HG03521 (cell line): ENCODE data around the gene RRBP1.
"Not testable (repeated sequence)": the region's sequence is repeated elsewhere in the genome, so short reads cannot be mapped to it uniquely, and the experiment has no call there.

Source experiments
- ATAC-seq: cut with Tn5 transposase; IDR thresholded peaks from one replicate; pipeline ENCODE4 v1.9.1; 2021; ENCODE audit warnings: mild to moderate bottlenecking, moderate library complexity; ENCODE audit not compliant: unreplicated experiment

The RRBP1 gene

GRCh38 chr20:17664025-17664633 is 17.9 kb downstream of the RRBP1 start:
- ATAC-seq, result no peak

DNA sequence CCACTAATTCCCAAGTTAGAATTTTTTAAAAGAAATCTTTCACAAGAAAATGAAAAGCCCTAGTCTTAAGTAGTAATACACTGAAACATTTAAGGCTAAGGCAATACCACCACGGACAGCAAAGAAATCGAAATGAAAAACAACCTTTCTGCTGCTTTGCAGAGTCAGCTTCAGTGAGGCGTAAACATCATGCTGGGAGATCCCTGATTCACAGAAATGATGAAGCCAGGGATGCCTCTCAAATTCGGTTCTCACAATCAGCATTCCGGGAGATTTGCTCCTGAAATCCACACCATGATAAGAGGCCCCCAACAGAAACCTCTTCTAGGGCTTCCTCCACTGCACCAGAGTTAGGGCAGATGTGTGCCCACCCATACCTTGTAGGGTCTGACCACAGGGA is 18.6 kb downstream of the RRBP1 start:
- ATAC-seq, result no peak

DNA sequence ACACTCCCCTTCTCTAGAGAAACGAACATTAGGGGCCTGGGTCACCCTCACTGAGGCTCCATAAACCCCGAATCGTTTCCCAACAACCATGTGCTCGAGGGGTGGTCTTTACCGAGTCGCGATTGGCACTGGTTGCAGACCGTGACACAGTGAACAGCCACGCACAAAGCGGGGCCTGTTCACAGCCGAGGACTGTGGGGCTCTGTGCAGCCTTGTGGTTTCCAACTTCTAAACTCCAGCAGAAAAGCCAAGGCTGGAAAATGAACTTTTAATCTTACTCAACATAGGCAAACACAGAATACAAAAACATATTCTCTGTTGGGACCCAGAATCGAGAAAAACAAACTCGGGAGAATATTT is 19.0 kb downstream of the RRBP1 start:
- no peak for ATAC-seq

- ATAC-seq, result no peak
Observed at GRCh38 chr20:17662333-17663039, 19.6 kb downstream of the RRBP1 start.

GRCh38 chr20:17661121-17661744 is 20.8 kb downstream of the RRBP1 start:
- no peak for ATAC-seq

- no peak for ATAC-seq
Observed at GRCh38 chr20:17660667-17661066, 21.4 kb downstream of the RRBP1 start.

GRCh38 chr20:17659801-17660200 is 22.2 kb downstream of the RRBP1 start:
- ATAC-seq, result no peak

- not testable (repeated sequence) for ATAC-seq
Observed at GRCh38 chr20:17659344-17659743, 22.7 kb downstream of the RRBP1 start.

DNA sequence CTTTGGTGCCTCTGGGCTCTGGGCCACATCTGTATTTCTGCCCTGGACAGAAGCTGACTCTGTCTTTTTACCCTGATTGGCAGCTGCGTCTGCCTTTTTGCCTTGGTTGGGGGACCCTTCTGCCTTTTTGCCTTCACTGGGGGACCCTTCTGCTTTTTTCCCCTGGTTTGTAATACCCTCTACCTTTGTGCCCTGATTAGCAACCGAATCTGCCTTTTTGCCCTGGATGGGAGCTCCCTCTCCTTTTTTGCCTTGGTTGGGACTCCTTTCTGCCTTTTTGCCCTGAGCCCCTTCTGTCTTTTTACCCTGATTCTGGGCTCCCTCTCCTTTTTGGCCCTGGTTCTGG is 23.4 kb downstream of the RRBP1 start:
- ATAC-seq, result no peak

DNA sequence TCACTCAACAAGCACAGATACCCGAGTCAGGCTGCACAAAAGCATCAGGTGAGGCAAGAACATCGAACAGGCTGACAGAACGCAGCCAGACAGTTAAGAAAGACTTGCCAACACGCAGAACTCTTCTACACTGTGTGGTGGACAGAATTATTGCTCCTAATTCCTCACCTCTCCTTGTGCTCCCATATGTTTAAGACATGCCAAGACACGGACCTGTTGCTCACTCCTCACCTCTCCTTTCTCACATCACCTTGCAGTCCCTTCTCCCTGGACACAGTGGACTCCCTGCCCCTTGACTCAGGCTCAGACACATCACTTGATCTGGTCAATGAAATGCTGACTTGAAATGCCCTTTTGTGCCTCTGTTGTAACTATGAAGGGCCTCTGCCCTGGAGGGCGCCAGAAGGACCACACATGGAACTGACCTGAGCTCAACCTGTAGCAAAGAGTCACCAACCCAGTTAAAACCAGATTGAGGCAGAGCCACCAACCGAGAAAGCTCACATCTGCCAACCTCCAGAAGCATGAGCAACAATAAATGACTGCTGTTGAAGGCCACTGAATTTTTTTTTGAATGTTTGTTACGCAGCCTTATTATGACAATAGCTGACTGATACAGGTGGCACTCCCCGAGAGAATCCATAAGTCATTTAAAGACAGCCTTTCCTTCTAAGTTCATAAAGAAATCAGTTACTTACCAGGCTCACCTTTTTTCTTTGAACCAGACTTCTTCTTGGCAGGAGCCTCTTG is 24.0 kb downstream of the RRBP1 start:
- no peak for ATAC-seq

DNA sequence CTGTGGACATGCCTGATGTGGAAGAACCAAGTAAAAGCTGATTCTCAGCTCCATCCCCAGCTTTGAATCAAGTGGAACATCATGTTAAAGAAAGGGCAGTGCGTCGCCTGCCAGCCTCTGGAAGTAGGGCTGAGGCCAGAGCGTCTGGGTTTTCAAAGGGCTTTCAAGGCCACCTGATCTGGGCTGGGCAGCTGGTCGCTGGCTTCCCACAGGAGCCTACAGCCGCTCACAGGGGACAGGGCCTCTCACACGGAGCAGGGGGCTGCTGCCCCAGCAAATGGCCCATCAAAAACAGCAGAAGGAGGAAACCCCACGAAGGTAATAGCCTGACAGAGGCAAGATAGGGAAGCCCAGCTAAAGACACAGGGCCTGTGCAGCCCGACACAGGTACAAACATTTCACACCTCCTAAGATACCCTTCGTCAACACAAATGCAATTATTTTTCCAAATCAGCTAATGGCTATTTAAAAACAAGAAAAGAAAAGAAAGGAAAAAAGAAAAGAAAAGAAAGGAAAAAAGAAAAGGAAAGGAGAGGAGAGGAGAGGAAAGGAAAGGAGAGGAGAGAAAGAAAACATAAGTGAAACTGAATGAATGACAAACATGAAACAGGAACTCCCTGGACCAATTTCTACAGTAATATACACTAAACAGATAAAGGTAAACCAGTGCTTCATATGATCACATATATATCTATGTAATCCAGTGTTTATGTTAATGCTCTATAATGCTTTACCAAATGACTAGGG is 24.8 kb downstream of the RRBP1 start:
- ATAC-seq, result no peak

DNA sequence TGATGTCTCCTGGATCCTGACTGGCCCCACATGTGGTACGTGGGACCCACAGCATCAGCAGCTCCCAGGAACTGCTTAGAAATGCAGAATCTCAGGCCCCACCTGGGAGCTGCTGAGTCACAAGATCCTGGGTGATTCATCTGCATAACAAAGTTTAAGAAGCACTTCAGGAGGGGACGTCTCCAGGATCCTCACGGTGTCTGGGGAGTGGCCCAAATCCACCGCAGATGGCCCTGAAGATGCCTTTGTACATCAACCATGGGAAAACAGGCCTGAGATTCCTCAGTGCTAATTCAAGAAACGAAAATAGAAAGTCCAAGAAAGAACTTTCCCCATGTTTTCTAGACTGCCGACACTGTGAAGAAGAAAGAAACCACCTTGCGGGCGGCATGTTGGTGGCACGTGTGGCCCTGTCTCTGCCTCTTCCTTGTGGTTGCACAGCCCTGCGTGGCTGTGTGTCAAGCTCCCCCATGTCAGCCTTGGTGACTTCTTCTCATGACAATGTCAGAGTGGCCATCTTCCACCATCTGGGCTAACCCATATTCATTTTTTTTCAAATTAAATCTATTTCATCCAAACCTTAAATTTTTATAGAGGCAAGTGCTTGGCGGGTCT is 26.1 kb downstream of the RRBP1 start:
- no peak for ATAC-seq

- no peak for ATAC-seq
Observed at GRCh38 chr20:17655286-17655651, 26.8 kb downstream of the RRBP1 start.

DNA sequence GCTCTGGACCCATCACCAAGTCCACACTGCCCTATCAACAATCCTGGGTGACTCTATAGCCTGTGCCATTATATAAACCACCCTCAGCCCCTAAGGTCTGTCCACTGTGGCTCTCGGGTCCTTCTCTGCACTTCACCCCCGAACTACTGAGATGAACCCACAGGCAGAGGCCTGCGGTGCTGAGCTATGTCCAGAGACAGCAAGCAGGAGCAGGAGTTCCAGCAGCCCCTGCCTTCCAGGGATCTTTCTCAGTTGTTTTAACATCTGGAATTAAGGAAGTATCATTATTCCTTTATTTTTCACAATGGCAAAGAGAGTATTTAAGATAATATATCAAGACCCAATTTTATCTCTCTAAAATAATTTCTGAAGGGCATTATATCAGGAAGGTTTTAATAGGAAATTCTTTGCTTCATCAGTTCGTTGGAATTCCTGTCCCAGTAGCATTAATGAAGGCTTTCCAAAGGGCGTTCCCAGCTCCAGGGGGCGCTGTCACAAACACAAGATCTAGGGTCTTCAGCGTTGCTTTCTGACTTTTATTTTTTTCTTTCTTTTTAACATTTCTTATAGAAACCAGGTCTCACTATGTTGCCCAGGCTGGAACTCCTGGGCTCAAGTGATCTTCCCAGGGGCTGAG is 27.3 kb downstream of the RRBP1 start:
- no peak for ATAC-seq

DNA sequence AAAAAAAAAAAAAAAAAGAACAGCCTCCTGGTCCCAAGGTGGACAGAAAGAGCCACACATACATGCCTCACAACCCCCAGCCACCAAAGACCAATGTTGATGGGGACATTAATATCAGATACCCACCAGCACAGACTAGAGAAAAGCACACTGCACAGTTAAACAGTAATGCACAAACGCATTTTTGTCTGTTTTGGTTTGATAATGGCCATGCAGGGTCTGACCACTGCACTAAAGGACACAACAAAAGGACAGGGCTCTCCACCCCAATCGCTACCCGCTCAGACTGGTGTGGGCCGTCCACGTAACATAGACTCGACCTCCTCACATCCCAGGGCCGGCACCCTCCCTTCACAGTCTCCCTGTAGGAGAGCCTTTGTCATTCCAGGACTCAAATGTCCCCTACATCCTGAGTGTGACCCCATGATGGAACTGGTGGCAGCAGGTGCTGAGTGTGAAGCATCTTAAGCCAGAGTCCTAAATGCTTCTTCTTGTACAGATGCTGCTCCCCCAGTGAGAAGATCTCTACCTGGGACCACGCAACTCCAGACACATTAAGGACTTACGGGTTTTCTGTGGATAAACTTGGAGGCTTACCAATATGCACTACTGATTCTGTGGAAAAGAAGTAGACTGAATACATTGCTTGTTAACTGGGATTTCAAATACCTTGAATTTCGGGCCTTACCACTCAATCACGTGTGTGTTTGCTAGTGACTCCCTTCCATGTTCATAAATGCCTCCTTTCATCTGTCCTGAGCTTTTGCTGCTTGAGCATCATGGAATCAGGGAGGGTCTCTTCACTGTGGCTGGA is 28.0 kb downstream of the RRBP1 start:
- ATAC-seq, result no peak

GRCh38 chr20:17652411-17652810 is 29.6 kb downstream of the RRBP1 start:
- no peak for ATAC-seq

GRCh38 chr20:17651760-17652388 is 30.2 kb downstream of the RRBP1 start:
- ATAC-seq, result no peak

DNA sequence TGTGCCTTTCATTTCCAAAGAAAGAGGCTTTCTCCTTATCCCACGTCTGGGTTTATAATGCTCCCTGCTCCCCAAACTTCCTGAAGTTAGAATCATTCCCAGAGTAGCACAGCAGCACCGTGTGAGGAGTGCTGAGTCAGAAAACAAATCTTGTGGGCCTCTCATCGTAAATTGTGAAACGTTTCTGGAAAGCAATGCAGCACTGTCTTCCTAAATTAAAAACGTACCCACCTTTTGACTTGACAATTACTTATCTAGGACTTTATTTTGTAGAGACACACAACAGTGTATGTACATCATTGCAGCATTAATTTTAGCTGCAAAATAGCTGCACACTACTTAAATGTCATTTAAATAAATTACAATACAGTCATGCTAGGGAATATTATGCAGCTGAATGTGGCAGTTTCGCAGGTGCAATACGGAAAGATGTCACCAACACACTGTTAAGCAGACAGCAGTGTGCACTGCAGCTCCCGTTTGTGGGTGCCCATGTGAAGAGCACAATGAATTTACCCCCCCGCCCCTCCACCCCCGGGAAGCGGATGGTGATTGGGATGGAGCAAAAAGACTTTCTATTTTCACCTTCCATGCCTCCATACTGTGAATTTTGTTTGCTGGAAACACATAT is 30.8 kb downstream of the RRBP1 start:
- no peak for ATAC-seq
